HG02885 (cell line): ENCODE results near the gene FEZ2.
"Not testable (repeated sequence)": the region's sequence is repeated elsewhere in the genome, so short reads cannot be mapped to it uniquely, and the experiment has no call there.

Experiments
- ATAC-seq: cut with Tn5 transposase; IDR thresholded peaks from one replicate; pipeline ENCODE4 v1.9.1; 2021; ENCODE audit warnings: mild to moderate bottlenecking; ENCODE audit not compliant: unreplicated experiment, poor library complexity

The FEZ2 gene, protein sequence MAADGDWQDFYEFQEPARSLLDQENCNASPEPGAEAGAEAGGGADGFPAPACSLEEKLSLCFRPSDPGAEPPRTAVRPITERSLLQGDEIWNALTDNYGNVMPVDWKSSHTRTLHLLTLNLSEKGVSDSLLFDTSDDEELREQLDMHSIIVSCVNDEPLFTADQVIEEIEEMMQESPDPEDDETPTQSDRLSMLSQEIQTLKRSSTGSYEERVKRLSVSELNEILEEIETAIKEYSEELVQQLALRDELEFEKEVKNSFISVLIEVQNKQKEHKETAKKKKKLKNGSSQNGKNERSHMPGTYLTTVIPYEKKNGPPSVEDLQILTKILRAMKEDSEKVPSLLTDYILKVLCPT

DNA sequence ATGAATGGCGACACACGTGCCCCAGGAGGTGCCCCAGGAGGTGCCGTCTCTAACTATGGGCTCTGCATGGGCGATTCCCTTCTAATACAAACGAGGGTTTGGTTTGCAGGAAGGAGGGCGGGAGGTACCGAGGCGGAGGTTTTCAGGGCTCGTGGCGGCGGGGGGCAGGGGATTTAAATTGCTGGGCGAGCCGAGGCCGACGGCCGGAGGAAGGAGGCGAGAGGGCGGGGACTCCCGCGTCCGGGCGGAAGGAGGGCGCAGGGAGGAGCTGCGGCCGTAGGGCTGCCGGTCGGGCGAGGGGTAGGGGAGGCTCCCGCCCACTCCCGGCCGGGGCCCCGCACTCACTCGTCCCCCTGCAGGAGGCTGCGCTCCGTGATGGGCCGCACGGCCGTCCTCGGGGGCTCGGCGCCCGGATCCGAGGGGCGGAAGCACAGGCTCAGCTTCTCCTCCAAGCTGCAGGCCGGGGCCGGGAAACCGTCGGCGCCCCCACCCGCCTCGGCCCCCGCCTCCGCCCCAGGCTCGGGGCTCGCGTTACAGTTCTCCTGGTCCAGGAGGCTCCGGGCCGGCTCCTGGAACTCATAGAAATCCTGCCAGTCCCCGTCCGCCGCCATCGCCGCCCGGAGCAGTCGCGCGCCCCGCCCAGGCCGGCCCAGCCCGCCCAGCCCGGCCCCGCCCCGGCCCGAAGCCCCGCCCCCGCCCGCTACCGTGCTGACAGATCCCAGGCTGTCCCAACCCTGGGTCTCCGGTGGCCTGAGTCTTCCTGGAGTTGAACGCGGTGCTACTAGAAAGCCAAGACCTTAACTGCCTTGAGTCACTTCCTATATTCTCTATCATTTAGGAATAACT is at the start of gene FEZ2:
TSS of gene FEZ2 (minus strand) at position 637 of the 846 bp plus-strand sequence. CDS start at position 611, 26 bp downstream.
- peak; percentile 98 for ATAC-seq

DNA sequence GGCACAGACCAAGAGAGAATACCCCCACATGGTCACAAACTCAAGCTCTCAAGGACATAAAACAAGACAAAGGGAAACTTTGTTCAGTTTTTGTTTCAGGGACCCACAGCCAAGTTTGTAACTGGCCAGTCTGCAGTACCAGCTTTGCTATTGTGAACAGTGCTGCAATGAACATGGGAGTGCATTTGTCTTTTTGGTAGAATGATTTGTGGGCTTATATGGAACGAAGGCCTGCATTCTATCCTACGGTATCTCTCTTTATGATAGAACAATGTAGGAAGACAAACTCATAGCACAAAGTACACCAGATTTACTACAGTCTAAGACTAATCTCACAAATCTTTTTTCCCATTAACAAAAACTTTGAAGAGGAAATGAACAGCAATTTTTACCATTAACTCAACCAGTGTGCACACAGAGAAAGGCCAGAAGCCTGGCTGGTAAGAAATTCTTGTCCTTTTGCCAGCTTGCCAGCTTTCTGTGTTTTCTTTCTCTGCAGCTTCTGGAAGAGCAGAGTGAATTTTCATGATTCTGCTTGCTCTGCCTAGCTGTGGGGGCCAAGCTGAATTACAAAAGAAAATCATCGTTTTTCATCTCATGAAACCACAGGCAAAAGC is 37.1 kb upstream of the FEZ2 start:
- ATAC-seq, result no peak

DNA sequence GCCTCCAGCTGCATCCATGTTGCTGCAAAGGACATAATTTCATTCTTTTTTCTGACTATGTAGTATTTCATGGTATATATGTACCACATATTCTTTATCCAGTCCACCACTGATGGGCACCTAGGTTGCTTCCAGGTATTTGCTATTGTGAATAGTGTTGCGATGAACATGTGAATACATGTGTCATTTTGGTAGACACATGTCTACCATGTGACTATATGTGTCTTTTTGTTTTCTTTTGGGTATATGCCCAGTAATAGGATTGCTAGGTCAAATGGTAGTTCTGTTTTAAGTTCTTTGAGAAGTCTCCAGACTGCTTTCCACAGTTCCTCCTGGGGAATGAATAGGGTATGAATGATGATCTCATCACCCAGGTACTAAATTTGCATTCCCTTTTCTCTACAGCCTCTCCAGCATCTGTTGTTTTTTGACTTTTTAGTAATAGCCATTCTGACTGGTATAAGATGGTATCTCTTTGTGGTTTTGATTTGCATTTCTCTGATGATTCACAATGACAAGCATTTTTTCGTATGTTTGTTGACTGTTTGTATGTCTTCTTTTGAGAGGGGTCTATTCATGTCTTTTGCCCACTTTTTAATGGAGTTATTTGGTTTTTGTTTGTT is 35.6 kb upstream of the FEZ2 start:
- ATAC-seq, result no peak

DNA sequence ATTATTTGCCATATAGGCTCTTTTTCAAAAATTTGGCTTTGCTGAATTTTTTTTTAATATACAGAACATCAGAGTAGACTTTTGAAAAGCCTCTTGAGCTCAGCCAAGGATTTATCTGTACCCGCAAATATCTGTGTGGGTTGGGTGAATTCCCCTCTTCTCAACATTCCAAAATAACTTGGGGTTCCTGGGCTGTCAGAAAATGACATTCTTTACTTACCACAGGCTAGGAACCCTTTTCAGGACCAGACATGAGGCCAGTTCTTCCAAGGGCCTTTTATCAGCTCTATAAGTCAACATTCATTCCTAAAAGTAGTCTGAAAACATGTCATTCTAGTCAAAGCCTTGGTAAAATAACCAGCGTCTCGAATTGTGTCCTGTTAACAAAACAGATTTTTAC is 28.8 kb upstream of the FEZ2 start:
- ATAC-seq, result no peak

DNA sequence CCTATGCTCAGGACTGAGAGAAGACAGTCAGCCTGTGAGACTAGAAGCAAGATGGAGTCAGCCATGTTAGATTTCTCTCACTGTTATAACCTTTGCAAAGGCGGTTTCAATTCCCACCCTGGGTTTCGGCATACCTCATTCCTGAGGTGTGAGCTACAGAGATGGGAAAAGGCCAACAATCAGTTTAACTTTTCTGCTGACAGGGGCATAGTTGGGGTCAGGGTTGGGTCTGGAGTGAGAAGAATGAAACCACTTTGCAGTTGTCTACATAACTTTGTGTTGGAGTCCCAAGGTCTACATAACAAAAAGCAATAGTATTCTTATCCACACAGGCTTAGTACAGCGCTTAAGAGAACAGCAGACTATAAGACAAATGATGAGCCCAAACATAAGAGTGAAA is 28.1 kb upstream of the FEZ2 start:
- ATAC-seq, result no peak

DNA sequence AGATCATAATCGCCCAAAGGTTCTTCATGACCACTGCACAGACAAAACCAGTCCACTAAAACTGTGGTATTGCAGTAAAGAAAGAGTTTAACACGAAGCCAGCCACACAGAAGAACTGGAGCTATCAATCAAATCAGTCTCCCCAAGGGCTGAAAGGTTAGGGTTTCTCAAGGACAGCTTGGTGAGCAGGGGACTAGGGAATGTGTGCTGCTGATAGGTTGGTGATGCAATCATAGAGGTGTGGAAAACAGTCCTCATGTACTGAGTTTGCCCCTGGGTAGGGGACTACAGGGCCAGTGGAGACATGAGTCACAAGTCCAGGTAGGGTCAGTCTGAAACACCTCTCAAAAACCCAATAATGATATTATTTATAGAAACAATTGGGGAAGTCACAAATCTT is 27.3 kb upstream of the FEZ2 start:
- no peak for ATAC-seq

DNA sequence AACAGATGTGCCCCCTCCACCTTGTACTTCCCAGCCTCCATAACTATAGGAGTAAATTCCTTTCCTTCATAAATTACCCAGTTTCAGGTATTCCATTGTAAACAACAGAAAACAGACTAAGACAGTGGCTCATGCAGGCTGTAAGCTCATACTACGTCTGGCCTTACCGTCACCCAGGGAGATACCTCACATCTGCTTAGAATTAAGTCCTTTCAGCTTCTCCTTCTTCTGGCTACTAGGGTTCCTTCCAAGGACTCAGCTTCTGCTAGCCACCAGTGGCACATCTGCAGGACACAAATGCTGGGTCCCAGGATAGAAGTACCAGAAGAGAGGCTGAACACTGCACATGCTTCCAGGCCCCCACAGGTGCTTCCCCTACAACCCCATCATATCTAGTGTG is 22.4 kb upstream of the FEZ2 start:
- ATAC-seq, result no peak

DNA sequence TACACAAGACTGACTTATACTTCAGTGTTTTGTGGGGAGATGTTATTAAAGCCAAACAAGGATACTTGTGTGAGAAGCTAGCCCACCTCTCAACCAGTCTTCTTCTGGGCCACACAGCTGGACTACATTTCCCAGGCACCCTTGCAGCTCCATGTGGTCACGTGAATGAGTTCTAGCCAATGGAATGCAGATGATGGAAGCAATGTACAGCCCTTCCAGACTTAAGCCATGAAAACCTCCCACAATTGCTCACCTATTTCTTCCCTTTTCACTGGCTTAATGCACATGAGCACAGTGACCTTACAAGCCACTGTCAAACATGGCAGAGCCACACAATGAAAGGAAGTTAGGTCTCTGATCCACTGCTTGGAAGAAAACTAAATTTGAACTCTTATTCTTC is 20.4 kb upstream of the FEZ2 start:
- peak; percentile 99 for ATAC-seq

DNA sequence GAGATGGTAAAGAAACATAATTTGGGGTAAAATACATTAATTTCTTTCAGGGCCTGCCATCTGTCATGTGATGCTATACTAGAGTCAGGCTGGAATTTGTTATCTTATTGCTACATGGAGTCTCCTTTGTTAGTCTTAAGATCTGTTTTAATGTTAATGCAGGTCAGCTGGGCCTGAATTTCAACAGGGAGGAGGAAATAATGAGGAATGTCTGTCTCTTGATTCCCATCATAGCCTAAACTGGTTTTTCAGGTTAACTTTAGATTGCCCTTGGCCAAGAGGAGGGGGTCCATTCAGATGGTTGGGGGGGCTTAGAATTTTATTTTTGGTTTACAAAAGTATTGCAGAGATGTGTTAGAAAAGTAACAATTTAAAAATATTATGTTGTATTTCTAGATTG is 19.0 kb upstream of the FEZ2 start:
- no peak for ATAC-seq

DNA sequence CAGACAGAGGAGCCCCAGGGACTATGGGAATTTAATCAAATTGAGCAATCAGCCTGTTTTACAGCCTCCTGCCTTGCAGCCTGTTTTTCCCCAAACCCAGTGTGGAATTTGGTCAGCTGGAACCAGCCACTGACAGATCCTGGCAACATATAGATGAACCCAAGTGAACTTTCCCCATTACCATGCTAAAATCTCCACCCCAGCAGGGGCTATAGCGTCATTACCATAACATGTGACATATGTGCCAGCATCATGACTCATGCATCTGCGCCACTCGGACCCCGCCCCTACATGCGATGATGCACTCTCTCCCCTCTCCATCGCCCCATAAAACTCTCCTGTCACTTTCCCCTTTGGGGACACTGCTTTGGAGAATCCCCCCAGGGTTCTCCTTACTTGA is 17.3 kb upstream of the FEZ2 start:
- ATAC-seq, result no peak

DNA sequence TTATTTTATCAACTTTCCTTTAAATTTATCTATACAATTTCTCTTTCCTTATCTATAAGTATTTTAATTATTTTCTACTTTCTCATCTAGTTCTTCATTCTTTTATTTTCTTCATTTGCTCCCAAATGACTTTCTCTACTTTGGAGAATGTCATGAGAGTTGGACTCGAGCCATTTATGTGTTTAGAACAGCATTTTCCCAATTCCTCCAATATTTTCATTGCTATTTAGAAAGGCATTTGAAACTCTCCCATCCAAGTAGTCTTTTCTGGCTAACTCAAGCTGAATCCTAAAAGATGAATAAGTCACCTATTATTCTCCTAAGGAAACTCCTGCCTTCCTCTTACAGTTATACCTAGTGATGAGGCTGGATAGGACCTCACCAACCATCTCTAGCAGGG is 15.8 kb upstream of the FEZ2 start:
- no peak for ATAC-seq

DNA sequence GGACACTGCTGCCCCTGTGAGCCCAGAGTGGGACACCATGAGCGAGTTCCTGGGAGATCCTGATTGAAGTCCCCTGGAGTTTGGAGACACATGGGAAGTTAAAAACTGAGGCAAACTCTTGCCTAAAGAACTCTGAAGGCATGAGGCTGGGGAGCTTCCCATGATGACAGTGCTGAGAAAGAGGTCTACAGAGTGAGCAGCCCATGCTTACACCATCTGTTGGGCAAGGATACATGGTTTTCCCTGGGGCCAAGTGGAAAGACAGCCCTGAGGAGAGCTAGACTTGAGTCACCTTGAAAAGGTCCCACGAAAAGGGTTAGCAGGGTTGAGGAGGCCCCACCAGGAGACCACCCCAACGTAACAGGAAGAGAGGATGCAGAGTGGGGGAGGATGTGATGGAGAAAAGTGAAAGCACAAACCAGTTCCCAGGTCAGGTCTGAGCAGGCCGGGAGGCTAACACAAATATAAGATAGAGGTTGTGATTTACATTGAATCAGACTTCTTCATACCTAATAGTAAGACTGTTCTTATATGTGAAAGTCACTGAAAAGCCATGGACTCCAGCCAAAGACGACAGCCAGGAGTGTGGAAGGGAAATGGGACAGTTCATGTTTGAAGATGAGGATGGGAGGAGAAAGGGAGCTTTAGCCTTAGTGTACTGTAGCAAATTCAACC is 13.5 kb upstream of the FEZ2 start:
- ATAC-seq, result no peak

DNA sequence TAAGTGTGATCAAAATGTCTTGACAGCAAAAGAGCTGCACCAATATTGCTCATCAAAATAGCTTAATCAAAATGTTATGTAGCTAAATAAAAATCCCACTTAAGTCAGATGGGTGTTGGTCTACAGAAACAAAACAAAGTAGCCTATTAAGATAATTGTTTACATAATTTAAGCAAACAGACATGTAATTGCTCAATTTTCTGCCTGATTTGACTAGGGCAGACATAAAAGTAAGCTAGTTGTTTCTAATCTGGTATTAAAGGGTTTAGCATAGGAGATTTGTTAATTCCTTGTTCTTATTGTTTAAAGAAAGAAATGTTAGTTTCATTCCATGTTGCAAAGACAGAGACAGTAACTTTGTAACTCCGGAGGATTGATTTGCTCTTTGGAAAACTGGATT is 11.5 kb upstream of the FEZ2 start:
- ATAC-seq, result no peak

DNA sequence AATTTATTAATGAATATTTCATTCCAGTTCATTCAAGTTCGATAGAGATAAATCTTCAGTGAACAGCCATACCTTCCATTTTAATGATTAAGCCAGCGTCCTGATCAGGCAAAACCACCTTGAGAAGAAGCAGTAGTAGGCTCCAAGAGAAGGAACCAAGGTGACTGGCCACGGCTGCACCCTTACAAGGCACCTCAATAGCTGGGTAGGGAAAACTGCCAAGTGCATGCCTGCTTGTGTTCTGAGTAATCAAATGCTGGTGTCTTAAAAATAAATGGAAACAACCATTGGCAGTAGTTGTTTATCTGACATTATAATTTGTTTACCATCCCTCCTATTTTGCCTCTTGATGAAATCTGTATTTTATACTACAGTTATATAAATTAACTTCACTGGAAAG is 10.0 kb upstream of the FEZ2 start:
- no peak for ATAC-seq

DNA sequence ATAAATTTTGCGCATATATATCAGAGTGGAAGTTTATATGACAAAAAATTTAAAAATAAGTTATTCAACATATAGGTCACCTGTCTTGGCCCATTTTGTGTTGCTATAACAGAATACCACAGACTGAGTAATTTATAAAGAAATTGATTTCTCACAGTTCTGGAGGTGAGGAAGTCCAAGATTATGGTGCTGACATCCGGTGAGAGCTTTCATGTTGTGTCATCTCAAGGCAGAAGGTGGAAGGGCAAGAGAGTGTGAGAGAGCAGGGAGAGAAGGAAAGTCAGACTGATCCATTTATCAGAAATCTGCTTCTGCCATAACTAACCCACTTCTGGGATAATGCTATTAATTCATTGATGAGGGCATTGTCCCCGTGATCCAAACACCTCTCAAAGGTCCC is 9.0 kb upstream of the FEZ2 start:
- ATAC-seq, result peak; percentile 73

DNA sequence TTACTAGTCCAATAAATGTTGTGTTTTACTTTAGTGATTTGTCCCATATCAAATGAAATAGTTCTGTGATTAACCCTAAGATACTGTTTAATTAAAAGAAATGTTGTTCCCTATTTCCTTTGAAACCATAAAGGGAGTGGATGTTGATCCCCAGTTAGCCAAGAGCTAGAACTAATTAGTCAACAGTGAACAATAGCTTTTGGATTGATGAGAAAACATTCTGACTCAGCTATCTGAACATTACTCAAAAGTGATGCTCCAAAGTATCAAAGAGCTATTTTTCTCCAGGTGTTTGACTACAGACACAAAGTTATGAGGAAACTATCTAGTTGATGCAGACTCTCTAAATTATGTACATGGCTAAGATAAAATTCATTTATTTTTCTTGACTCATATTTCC is 7.3 kb upstream of the FEZ2 start:
- ATAC-seq, result no peak

DNA sequence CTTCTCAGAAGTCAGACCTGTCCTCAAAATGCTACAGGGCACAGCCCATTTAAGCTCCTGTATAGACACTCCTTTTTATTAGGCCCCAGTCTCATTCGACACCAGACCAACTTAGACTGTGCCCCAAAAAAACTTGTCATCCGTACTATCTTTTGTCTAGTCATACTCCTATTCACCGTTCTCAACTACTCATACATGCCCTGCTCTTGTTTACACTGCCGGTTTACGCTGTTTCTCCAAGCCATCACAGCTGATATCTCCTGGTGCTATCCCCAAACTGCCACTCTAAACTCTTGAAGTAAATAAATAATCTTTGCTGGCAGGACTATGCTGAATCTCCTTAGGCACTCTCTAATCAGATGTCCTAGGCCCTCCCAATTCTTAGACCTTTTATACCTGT is 5.7 kb upstream of the FEZ2 start:
- ATAC-seq, result not testable (repeated sequence)

DNA sequence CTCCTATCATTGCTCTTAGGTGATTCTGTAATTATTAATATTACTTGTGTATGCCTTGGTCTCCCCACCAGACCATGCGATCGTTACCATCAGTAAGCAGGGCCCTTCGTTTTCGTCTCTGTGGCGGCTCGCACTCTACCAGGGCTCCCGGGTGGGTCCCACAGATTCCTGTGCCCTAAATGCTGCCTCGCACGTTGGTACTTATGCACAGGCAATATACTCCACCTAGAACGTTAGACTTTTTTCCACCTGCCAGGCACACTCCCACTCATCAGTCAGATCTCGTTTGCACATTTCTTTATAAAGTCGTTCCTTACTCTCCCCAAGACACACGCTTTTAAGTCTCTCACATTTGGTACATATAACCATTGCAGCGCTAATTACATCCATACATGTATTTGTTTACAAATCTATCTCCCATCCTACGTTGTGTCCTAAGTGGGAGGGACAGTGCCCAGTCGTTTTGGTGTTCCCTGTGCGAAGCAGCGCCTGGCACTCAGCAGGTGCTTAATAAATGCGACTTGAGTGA is 901 bp downstream of the FEZ2 start:
- ATAC-seq, result peak; percentile 0

DNA sequence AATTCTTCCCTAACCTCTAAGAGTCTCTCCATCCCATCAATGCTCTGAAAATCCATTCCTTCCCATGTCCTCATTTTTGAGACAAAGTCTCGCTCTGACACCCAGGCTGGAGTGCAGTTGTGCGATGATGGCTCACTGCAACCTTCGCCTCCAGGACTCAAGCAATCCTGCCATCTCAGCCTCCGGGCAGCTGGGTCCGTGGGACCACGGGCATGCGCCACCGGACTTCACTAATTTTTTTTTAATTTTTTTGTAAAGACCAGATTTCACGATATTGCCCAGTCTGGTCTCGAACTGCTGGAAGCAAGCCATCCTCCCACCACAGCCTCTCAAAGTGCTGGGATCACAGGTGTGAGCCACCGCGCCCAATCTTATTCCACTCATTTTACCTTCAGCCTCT is 1.6 kb downstream of the FEZ2 start:
- ATAC-seq, result no peak

DNA sequence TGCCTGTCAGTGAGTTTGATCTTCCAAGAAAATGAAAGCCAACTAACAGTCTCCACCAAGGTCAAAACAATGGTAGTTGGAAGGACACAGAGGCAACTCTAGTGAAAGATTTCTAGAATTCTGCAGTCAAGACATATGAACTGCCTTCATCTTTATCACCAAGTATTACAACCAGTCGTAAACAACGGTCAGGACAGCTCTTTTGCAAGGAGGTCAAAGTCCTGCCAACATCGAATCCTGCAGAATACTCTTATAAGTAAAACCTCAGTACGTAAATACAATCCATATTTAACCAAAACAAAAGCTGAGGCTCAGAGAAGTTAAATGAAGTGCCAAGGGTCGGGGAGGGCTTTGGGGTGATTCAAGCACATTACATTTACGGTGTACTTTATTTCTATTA is 3.1 kb downstream of the FEZ2 start:
- ATAC-seq, result no peak
